Transverse colon (tissue), 4 donors: ENCODE measurements around the gene PAIP1.

Experiments used
- CTCF ChIP-seq, 5 experiments: fragments of 200-600 bp in 3 of 5; fragments of 450-650 bp in 2 of 5; sonication (generic) in 3 of 5; IDR thresholded peaks; 1 replicate in 2 of 5; 2 replicates in 3 of 5; pipeline ENCODE4 v1.5.1; 2016 to 2017; ENCODE audit warnings: antibody characterized with exemption in 5 of 5, inconsistent platforms in 3 of 5, mild to moderate bottlenecking in 2 of 5, moderate library complexity in 1 of 5
- EP300 ChIP-seq: sonication (generic); formaldehyde crosslinking; IDR thresholded peaks from one replicate; pipeline ENCODE4 v1.6.1; 2017; ENCODE audit warnings: antibody characterized with exemption, low read depth
- POLR2A ChIP-seq: fragments of 450-650 bp; IDR thresholded peaks from one replicate; pipeline ENCODE4 v1.6.1; 2016; ENCODE audit warnings: antibody characterized with exemption, mild to moderate bottlenecking, moderate library complexity
- POLR2AphosphoS5 ChIP-seq, 3 donors: sonication (generic); formaldehyde crosslinking; IDR thresholded peaks; one replicate each; pipeline ENCODE4 v1.6.1; 2016; ENCODE audit warnings: antibody characterized with exemption in 3 of 3

- no peak for TF ChIP-seq POLR2A
- no peak for TF ChIP-seq CTCF (IDR thresholded peaks at IDR 0.05)
- TF ChIP-seq EP300: no peak
- TF ChIP-seq POLR2AphosphoS5 (IDR thresholded peaks at IDR 0.05): no peak
Observed at GRCh38 chr5:43582082-43583005, 25.5 kb upstream of the PAIP1 start.
